ENCODE data around the gene THEM5.
A peak's percentile ranks its signal among the peaks of the same experiment; 100 is the strongest.
"Not testable (repeated sequence)": the region's sequence is repeated elsewhere in the genome, so short reads cannot be mapped to it uniquely, and the experiment has no call there.

The THEM5 gene, protein sequence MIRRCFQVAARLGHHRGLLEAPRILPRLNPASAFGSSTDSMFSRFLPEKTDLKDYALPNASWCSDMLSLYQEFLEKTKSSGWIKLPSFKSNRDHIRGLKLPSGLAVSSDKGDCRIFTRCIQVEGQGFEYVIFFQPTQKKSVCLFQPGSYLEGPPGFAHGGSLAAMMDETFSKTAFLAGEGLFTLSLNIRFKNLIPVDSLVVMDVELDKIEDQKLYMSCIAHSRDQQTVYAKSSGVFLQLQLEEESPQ

DNA sequence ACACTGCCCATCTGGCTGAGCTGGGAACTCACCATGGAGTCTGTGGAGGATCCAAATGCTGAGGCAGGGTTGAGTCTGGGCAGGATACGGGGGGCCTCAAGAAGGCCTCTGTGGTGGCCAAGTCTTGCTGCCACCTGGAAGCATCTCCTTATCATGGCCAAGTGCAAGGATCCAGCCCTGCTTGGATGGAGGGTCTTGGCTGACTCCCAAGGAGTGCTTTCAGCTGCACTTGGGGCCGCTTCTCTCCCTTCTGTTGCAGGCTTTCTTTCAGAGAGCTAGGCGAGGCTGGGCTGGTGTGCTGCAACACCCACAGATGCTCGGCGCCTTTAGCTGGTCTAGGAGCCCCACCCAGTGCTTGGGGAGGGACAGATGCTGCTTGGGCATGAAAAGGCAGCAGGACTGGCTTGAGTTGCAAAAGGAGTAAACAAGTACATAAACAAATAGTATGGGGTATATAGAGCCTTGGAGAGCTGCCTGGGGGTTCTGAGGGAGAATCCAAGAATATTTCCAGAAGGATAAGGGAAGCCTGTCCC is at the start of gene THEM5:
Gene THEM5 (minus strand): TSS at position 302 of the 533 bp plus-strand sequence. CDS start 147 bp downstream, at position 155.
- peak in 1 of 2 experiments; percentile 64 for DNase-seq

DNA sequence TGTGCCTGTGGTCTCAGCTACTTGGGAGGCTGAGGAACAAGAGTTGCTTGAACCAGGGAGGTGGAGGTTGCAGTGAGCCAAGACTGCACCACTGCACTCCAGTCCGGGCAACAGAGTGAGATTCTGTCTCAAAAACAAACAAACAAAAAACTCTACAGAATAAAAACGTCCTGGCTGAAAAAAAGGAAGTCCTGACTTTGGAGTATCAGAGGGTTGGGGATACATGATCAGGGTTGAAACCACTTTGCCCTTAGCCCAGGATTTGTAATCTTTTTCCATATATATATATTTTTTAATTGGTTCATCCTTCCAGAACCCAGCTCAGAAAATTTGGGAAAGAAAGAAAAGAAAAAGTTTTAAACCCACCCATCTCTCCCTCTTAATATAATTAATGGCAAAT is 49.3 kb upstream of the THEM5 start:
- DNase-seq: no peak

GRCh38 chr1:151900804-151901203 is 47.3 kb upstream of the THEM5 start:
- DNase-seq: not testable (repeated sequence)

GRCh38 chr1:151898519-151898991 is 45.0 kb upstream of the THEM5 start:
- no peak for DNase-seq

DNA sequence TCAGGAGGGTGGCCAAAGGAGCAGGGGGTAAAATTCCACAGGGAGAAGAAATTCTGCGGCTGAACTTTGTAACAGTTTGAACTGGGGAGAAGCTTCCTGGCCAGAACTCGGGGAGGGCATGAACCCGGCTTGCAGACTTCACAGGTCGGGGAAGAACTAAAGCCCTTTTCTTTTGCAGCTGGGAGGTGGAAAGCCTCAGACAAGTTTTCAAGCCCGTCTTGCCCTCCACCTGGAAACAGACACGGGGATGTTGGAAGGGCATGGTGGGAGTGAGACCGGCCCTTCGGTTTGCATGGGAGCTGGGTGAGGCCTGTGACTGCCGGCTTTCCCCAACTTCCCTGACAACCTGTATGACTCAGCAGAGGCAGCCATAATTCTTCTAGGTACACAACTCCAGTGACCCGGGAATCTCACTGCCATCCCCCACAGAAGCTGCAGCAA is 44.5 kb upstream of the THEM5 start:
- no peak for DNase-seq

DNA sequence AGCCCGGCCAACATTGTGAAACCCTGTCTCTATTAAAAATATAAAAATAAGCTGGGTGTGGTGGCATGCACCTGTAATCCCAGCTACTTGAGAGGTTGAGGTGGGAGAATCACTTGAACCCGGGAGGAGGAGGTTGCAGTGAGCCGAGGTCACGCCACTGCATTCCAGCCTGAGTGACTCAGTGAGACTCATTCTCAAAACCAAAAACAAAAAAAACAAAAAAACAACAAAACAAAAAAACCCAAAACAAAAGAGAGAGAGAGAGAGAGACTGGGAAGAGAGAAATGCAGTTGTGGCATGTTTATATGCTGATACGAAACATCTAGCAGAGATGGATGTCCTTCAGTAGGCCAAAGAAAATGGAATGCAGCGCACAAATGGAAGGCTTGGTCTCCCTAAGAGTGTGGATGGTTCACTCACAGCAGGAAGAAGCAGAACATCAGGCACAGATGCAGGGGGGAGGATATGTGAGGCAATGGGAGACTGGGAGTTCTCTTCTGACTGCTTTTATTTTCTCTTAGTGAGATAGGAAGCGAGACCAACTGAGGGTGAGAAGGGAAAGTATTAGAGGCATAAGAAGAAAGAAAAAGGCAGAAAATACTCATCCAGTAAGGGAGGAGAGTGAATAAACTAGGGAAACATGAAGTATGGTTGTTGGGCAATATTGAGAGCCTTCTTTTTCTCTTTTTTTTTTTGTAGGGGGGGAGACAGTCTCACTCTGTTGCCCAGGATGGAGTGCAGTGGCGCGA is 39.8 kb upstream of the THEM5 start:
- DNase-seq: no peak

GRCh38 chr1:151892190-151892589 is 38.7 kb upstream of the THEM5 start:
- DNase-seq: no peak

GRCh38 chr1:151891512-151891911 is 38.0 kb upstream of the THEM5 start:
- DNase-seq: no peak

- peak in 1 of 2 experiments; percentile 1 for DNase-seq
Observed at GRCh38 chr1:151888972-151889570, 35.6 kb upstream of the THEM5 start.

DNA sequence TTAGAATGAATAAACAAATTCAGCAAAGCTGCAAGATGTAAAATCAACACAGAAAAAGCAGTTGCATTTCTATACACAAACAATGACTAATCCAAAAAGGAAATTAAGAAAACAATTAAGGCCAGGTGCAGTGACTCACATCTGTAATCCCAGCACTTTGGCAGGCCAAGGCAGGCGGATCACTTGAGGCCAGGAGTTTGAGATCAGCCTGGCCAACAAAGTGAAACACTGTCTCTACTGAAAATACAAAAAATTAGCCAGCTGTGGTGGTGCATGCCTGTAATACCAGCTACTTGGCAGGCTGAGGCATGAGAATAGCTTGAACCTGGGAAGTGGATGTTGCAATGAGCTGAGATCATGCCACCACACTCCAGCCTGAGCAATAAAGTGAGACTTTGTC is 33.5 kb upstream of the THEM5 start:
- DNase-seq: no peak

DNA sequence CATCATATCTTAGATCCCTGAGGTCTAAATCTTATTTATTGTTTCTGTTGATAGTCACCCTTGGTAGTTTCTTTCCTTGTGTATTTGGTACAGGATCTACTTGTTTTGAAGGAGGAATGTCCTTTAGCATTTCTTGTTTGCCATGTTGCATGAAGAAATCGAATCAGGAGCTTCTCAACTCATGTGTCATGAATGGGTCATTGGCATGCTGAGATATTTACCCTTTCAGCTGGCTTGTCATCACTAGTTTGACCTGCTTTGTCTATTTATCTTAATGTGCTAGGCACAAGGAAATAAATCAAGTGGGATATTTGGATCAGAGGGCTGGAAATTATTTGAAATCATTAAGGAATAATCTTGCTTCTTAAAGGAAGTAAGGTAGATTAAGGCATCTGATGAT is 32.0 kb upstream of the THEM5 start:
- no peak for DNase-seq

GRCh38 chr1:151884879-151885278 is 31.4 kb upstream of the THEM5 start:
- not testable (repeated sequence) for DNase-seq

DNA sequence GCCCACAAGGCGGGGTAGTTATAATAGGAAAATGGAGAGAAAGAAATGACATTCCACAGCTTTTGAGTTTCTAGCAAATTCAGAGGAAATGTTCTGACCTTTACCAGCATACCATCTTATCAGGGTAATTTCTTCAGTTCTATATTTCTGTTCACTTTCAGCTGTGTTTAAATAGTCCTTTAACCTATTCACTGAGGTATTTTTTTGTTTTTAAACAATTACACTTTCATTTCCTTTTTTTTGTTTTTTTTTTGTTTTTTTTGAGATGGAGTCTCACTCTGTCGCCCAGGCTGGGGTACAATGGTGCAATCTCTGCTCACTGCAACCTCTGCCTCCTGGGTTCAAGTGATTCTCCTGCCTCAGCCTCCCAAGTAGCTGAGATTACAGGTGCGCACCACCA is 30.9 kb upstream of the THEM5 start:
- not testable (repeated sequence) for DNase-seq

GRCh38 chr1:151883898-151884297 is 30.4 kb upstream of the THEM5 start:
- not testable (repeated sequence) for DNase-seq

- DNase-seq: not testable (repeated sequence)
Observed at GRCh38 chr1:151882918-151883317, 29.4 kb upstream of the THEM5 start.

GRCh38 chr1:151882466-151882865 is 29.0 kb upstream of the THEM5 start:
- DNase-seq: no peak

DNA sequence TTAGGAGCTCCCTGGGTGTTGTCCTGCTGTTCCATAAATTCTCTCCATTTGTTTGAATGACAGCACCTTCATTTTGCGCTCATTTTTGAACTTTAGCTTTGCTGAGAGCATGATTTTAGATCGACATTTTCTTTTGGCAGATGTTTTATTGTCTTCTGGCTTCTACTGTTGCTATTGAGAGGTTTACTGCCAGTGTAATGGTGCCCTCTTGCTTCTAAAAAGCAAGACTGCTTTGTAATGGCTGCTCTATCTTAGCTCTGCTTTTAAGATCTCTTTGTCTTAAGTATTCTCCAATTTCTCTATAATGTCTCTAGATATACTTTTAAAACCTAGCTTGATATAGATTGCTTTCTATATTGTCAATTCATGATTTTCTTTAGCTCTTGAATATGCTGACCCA is 28.0 kb upstream of the THEM5 start:
- no peak for DNase-seq

GRCh38 chr1:151875419-151876097 is 22.0 kb upstream of the THEM5 start:
- no peak for DNase-seq

GRCh38 chr1:151872776-151873175 is 19.3 kb upstream of the THEM5 start:
- not testable (repeated sequence) for DNase-seq

GRCh38 chr1:151871284-151872030 is 17.9 kb upstream of the THEM5 start:
- DNase-seq: no peak

DNA sequence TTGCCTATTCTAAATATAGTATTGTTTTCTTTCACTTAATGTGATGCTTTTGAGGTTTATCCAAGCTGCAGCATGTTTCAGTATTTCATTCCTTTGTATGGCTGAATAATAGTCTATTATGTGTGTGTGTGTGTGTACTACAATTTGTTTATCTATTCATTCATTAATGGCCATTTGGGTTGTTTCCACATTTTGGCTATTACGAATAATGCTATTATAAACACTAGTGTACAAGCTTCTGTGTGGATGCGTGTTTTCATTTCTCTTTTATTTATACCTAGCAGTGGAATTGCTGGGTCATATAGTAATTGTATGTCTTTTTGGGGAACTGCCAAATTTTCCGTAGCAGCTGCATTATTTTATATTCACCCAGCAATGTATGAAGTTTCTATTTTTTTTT is 15.0 kb upstream of the THEM5 start:
- DNase-seq: no peak

DNA sequence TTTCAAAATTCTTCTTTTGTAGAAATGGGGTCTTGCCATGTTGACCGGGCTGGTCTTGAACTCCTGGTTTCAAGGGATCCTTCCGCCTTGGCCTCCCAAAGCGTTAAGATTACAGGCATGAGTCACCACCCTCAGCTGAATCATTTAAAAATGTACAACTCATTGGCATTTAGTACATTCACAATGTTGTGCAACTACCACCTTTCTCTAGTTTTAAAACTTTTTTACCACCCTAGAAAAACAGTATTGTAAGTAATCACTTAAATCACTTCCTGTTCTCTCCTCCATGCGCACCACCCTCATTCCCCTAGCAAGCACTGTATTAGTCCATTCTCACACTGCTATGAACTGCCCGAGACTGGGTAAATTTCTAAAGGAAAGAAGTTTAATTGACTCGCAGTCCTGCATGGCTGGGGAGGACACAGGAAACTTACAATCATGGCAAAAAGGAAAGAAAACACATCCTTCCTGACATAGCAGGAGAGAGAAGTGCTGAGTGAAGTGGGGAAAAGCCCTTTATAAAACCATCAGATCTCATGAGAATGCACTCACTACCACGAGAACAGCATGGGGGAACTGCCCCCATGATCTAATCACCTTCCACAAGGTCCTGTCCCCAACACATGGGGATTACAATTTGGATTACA is 14.4 kb upstream of the THEM5 start:
- no peak for DNase-seq

Measured in NCI-H446 (cell line).